H9 (cell line): ENCODE results near the gene DPF3. TPM values are rescaled to one million over a fixed set of nuclear protein-coding genes. Genes with fewer than 3 reads are reported as not detected.

Source experiments
- DNase-seq: peaks from one replicate; pipeline ENCODE4 v3.0.0-alpha.2; 2017
- H2AFZ ChIP-seq: one replicate; pipeline ENCODE4 v1.6.1; 2013; ENCODE audit warnings: mild to moderate bottlenecking, low read length, control low read depth, moderate library complexity
- H2AK5ac ChIP-seq: 2 replicates; pipeline ENCODE4 v1.6.1; 2013; ENCODE audit warnings: low read length, control low read depth, mixed read lengths; ENCODE audit not compliant: insufficient read length
- H2BK120ac ChIP-seq: one replicate; pipeline ENCODE4 v1.6.1; 2013; ENCODE audit warnings: low read depth, mild to moderate bottlenecking, low read length, control low read depth, inconsistent platforms; ENCODE audit not compliant: poor library complexity, severe bottlenecking
- H2BK12ac ChIP-seq: 2 replicates; pipeline ENCODE4 v1.6.1; 2013; ENCODE audit warnings: low read length, control low read depth, mixed read lengths, low read depth; ENCODE audit not compliant: insufficient read length
- H2BK15ac ChIP-seq: 2 replicates; pipeline ENCODE4 v1.6.1; 2013; ENCODE audit warnings: low read depth, low read length, control low read depth
- H2BK20ac ChIP-seq: one replicate; pipeline ENCODE4 v1.6.1; 2013; ENCODE audit warnings: low read depth, mild to moderate bottlenecking, low read length, control low read depth, inconsistent platforms; ENCODE audit not compliant: poor library complexity, severe bottlenecking
- H2BK5ac ChIP-seq: 2 replicates; pipeline ENCODE4 v1.6.1; 2013; ENCODE audit warnings: low read length, control low read depth, mixed read lengths; ENCODE audit not compliant: insufficient read length
- H3K14ac ChIP-seq: 2 replicates; pipeline ENCODE4 v1.6.1; 2013; ENCODE audit warnings: low read length, control low read depth; ENCODE audit not compliant: insufficient read depth
- H3K18ac ChIP-seq: 2 replicates; pipeline ENCODE4 v1.6.1; 2013; ENCODE audit warnings: low read depth, mild to moderate bottlenecking, mixed read lengths, low read length, control low read depth; ENCODE audit not compliant: insufficient read length
- H3K23ac ChIP-seq: 2 replicates; pipeline ENCODE4 v1.6.1; 2013; ENCODE audit warnings: low read length, control low read depth, mixed read lengths, low read depth; ENCODE audit not compliant: insufficient read length
- H3K23me2 ChIP-seq: 2 replicates; pipeline ENCODE4 v1.6.1; 2013; ENCODE audit warnings: low read depth, mild to moderate bottlenecking, mixed read lengths, low read length, control low read depth; ENCODE audit not compliant: insufficient read length, poor library complexity, severe bottlenecking
- H3K27ac ChIP-seq: 2 replicates; pipeline ENCODE4 v1.5.1; 2013; ENCODE audit warnings: low read length, control low read depth, mixed read lengths, low read depth; ENCODE audit not compliant: insufficient read length
- H3K27me3 ChIP-seq: 2 replicates; pipeline ENCODE4 v1.6.1; 2013; ENCODE audit warnings: low read length, control low read depth, inconsistent platforms; ENCODE audit not compliant: insufficient read depth
- H3K4ac ChIP-seq: 2 replicates; pipeline ENCODE4 v1.6.1; 2013; ENCODE audit warnings: low read depth, mild to moderate bottlenecking, control low read depth, inconsistent platforms, low read length, moderate library complexity
- H3K4me1 ChIP-seq: 2 replicates; pipeline ENCODE4 v1.6.1; 2013; ENCODE audit warnings: low read length, control low read depth, inconsistent platforms; ENCODE audit not compliant: insufficient read depth
- H3K4me2 ChIP-seq: 2 replicates; pipeline ENCODE4 v1.6.1; 2013; ENCODE audit warnings: low read length, control low read depth, mixed read lengths; ENCODE audit not compliant: insufficient read length, insufficient read depth
- H3K56ac ChIP-seq: 2 replicates; pipeline ENCODE4 v1.6.1; 2013; ENCODE audit warnings: low read depth, mild to moderate bottlenecking, mixed read lengths, low read length, control low read depth; ENCODE audit not compliant: insufficient read length
- H3K79me1 ChIP-seq: 2 replicates; pipeline ENCODE4 v1.6.1; 2013; ENCODE audit warnings: low read depth, mild to moderate bottlenecking, moderate library complexity, low read length, control low read depth, inconsistent platforms; ENCODE audit not compliant: insufficient read depth, poor library complexity, severe bottlenecking
- H3K79me2 ChIP-seq: 2 replicates; pipeline ENCODE4 v1.6.1; 2013; ENCODE audit warnings: low read length, control low read depth, inconsistent platforms; ENCODE audit not compliant: insufficient read depth
- H3K9ac ChIP-seq: 2 replicates; pipeline ENCODE4 v1.6.1; 2013; ENCODE audit warnings: low read length, control low read depth, mixed read lengths; ENCODE audit not compliant: insufficient read length; ENCODE audit errors: extremely low read depth
- H3K9me3 ChIP-seq: one replicate; pipeline ENCODE4 v1.6.1; 2013; ENCODE audit warnings: low read depth, low read length, inconsistent platforms; ENCODE audit not compliant: control insufficient read depth
- H3T11ph ChIP-seq: one replicate; pipeline ENCODE4 v1.6.1; 2013; ENCODE audit warnings: mild to moderate bottlenecking, low read length, control low read depth, inconsistent platforms
- H4K20me1 ChIP-seq: one replicate; pipeline ENCODE4 v1.6.1; 2013; ENCODE audit not compliant: control insufficient read depth, insufficient read length, insufficient read depth
- H4K5ac ChIP-seq: 2 replicates; pipeline ENCODE4 v1.6.1; 2013; ENCODE audit warnings: low read depth, mild to moderate bottlenecking, mixed read lengths, low read length, control low read depth; ENCODE audit not compliant: insufficient read length
- H4K8ac ChIP-seq: replicated peaks from 2 replicates; pipeline ENCODE4 v1.6.1; 2013; ENCODE audit warnings: low read length, control low read depth, mixed read lengths, low read depth; ENCODE audit not compliant: insufficient read length
- H4K91ac ChIP-seq: 2 replicates; pipeline ENCODE4 v1.6.1; 2013; ENCODE audit warnings: low read depth, mild to moderate bottlenecking, moderate library complexity, mixed read lengths, low read length, control low read depth; ENCODE audit not compliant: insufficient read length
- H3K27ac Mint-ChIP-seq, 3 experiments: 2 replicates in 2 of 3; 3 replicates in 1 of 3; pipeline ENCODE4 v1.8.0; 2020 to 2021; ENCODE audit warnings: mixed read lengths in 3 of 3, mild to moderate bottlenecking in 1 of 3, moderate library complexity in 1 of 3
- H3K27me3 Mint-ChIP-seq: 2 replicates; pipeline ENCODE4 v1.8.0; 2021; ENCODE audit warnings: low read depth, mild to moderate bottlenecking, moderate library complexity, mixed read lengths
- H3K36me3 Mint-ChIP-seq, 3 experiments: 2 replicates in 2 of 3; 3 replicates in 1 of 3; pipeline ENCODE4 v1.8.0; 2020 to 2021; ENCODE audit warnings: low read depth in 3 of 3, mixed read lengths in 3 of 3; ENCODE audit not compliant: insufficient read depth in 1 of 3
- H3K4me1 Mint-ChIP-seq, 2 experiments: 2 replicates each; pipeline ENCODE4 v1.8.0; 2020; ENCODE audit warnings: mixed read lengths in 2 of 2
- H3K4me3 Mint-ChIP-seq, 2 experiments: 2 replicates in 1 of 2; 3 replicates in 1 of 2; pipeline ENCODE4 v1.8.0; 2020 to 2021; ENCODE audit warnings: mild to moderate bottlenecking in 2 of 2, mixed read lengths in 2 of 2, moderate library complexity in 1 of 2
- H3K9me3 Mint-ChIP-seq, 2 experiments: 2 replicates in 1 of 2; 3 replicates in 1 of 2; pipeline ENCODE4 v1.8.0; 2020; ENCODE audit warnings: mild to moderate bottlenecking in 2 of 2, mixed read lengths in 2 of 2, moderate library complexity in 1 of 2
- CTCF ChIP-seq: fragments of 200-600 bp; sonication (generic); conservative IDR thresholded peaks from 3 replicates; pipeline ENCODE4 v1.8.0; 2021; ENCODE audit warnings: antibody characterized with exemption, mild to moderate bottlenecking
- WGBS: extraction: QIAGEN DNeasy Blood & Tissue Kit; methylation state at CpG from one replicate; pipeline ENCODE4 v1.1.7; 2013; ENCODE audit warnings: missing lambda C conversion rate, low lambda C conversion rate, mixed read lengths; ENCODE audit not compliant: insufficient read length; ENCODE audit errors: extremely low coverage; 5-methylcytosine and 5-hydroxymethylcytosine counted together
- total RNA-seq: library from RNA; stranded (reverse); gene quantifications from 2 replicates; pipeline ENCODE4 v1.2.1, GENCODE V29; 2021

DPF3 gene
- total RNA-seq, 1 experiment from 2014 or later = not detected

GRCh38 chr14:72583316-72584272, 310.3 kb downstream of the DPF3 start:
- no peaks in the 10 kb centered on the region; the same call in none of the 2 replicates for H3K27me3 Mint-ChIP-seq
- no peak overlapping the region for H2AK5ac ChIP-seq
- H3K18ac ChIP-seq = no peak overlapping the region
- H2AFZ ChIP-seq = no peak overlapping the region
- H4K91ac ChIP-seq = no peak overlapping the region
- no peak overlapping the region for H3K4me2 ChIP-seq
- no peaks in the 10 kb centered on the region for H3K79me1 ChIP-seq
- no peak overlapping the region for H3K23ac ChIP-seq
- no peaks in the 10 kb centered on the region for H3K27me3 ChIP-seq
- no peaks in the 10 kb centered on the region; a peak in 1 of 5 replicates for H3K9me3 Mint-ChIP-seq
- H3K4ac ChIP-seq = no peak overlapping the region
- no peaks in the 10 kb centered on the region for H3K4me1 ChIP-seq
- H2BK120ac ChIP-seq = no peak overlapping the region
- WGBS = no CpG with 5 or more reads among the region's 5 CpGs
- H3K27ac ChIP-seq = no peak overlapping the region
- H2BK12ac ChIP-seq = no peak overlapping the region
- no peaks in the 10 kb centered on the region for H3K23me2 ChIP-seq
- H2BK15ac ChIP-seq = no peak overlapping the region
- H3K79me2 ChIP-seq = no peaks in the 10 kb centered on the region
- DNase-seq = no peak
- H4K5ac ChIP-seq = no peak overlapping the region
- TF ChIP-seq CTCF = no peak
- H4K8ac ChIP-seq = no peak overlapping the region
- H2BK20ac ChIP-seq = no peak overlapping the region
- H3T11ph ChIP-seq = no peak overlapping the region
- no peaks in the 10 kb centered on the region for H3K9me3 ChIP-seq
- no peak overlapping the region for H2BK5ac ChIP-seq
- no peaks in the 10 kb centered on the region for H3K36me3 Mint-ChIP-seq
- no peak overlapping the region; a peak in 2 of 7 replicates for H3K27ac Mint-ChIP-seq
- H3K56ac ChIP-seq = no peak overlapping the region
- H3K9ac ChIP-seq = no peak overlapping the region
- H3K4me3 Mint-ChIP-seq = no peak overlapping the region
- H4K20me1 ChIP-seq = no peaks in the 10 kb centered on the region
- no peaks in the 10 kb centered on the region for H3K4me1 Mint-ChIP-seq
- H3K14ac ChIP-seq = no peak overlapping the region
